AG09319 (cell line): Measurements from ENCODE around the gene FLYWCH2.
A peak's percentile ranks its signal among the peaks of the same experiment; 100 is the strongest.

Experiments used
- DNase-seq: peaks from one replicate; pipeline ENCODE4 v3.0.0-alpha.2; 2010; ENCODE audit warnings: low read depth; ENCODE audit errors: extremely low read depth
- CTCF ChIP-seq: IDR thresholded peaks from 2 replicates; pipeline ENCODE4 v1.5.1; 2011; ENCODE audit warnings: low read depth, mild to moderate bottlenecking, inconsistent platforms, low read length, moderate library complexity

FLYWCH2 gene

GRCh38 chr16:2846511-2847310 lies 36.3 kb upstream of the FLYWCH2 start:
- no peak for DNase-seq
- TF ChIP-seq CTCF: no peak

DNA sequence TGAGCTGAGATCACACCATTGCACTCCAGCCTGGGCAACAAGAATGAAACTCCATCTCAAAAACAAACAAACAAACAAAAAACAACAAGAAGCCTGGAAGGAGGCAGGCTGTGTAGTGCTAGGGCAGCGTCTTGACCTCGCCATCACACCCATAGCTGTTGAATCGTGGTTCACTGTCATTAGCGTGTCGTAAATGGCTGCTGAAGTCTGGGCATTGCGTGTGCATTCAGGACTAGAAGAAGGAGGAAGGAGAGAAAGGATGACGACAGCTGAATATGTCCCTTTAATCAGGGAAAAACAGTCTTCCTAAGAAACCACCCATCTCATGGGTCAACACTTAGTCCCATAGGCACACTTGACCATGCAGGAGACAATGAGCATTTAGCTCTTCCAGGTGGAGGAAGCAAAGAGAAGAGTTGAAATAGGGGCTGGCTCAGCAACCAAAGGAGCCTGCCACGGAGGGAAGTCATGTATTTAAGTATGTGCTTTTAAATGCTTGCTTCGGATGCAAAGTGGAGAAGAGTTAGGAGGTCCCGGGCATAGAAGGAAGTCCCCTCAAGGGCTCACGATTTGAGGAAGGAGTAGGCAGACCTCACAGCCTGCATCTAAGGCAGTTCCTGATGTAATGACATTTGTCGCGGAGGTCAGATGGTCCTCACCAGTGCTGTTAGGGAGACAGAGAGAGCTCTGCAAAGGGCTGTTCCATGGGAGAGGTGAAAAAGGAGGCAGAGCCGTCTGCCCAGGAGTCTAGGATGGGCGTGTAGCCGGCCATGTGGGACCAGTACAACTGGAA lies 33.9 kb upstream of the FLYWCH2 start:
- DNase-seq: no peak
- TF ChIP-seq CTCF: no peak

GRCh38 chr16:2852003-2852730 lies 30.8 kb upstream of the FLYWCH2 start:
- TF ChIP-seq CTCF: no peak
- DNase-seq: no peak

DNA sequence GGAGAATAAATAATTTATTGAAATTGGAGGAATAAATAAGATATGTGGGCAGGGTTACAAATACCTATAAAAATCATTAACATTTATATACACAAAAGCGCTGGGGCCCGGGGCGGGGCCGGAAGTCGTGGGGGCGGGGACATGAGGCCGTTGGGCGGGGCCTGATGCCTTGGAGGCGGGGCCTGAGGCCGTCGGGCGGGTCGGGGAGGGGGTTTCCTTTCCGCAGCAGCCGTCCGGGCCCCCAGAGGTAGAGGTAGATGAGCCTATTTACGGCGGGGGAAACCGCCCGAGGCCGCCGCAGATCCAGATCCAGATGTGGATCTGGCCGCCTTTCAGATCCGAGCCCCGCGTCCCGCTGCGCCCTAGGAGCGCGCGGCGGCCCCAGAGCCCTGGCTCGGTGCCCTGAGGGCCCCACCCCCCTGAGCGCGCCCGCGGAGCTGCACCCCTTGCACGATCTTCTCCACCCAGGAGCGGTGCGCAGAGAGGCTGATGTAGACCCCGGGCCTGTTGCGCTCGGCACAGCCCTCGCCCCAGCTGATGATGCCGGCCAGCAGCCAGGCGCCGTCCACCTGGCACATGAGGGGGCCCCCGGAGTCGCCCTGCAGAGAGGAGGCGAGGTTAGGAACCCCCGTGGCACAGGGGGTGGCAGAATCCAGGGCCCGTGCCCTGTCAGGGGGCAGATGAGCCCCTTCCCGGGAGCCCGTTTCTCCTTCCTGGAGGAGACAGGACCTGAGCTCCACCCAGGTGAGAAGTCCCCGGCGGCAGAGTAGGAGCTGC lies 30.1 kb upstream of the FLYWCH2 start:
- no peak for DNase-seq

DNA sequence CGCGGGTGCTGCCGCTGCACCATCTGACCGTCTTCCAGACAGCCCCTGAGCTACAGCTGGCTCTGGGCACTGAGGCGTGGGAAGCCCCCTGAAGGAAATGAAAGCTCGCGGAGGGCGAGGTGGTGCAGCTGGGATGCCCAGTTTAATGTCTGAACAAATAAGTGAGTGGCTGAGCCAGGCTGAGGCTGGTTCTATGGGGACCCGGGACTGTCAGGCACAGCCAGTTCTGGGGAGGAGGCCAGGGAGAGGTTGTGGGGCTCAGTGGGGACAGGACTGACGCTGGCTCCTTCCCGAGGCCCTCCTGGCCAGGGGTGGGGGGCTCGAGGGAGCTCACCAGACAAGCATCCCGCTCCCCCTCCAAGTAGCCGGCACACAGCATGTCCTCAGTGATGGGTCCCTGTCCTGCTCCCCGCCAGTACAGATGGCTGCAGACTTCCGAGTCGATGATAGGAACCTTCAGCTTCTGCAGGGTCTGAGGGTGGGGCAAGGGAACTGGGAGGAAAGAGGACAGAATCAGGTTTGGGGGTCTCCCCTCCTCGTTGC lies 29.4 kb upstream of the FLYWCH2 start:
- TF ChIP-seq CTCF: no peak

More for the DNA sequence above, 30.1 kb upstream of the FLYWCH2 start:
- no peak for TF ChIP-seq CTCF

DNA sequence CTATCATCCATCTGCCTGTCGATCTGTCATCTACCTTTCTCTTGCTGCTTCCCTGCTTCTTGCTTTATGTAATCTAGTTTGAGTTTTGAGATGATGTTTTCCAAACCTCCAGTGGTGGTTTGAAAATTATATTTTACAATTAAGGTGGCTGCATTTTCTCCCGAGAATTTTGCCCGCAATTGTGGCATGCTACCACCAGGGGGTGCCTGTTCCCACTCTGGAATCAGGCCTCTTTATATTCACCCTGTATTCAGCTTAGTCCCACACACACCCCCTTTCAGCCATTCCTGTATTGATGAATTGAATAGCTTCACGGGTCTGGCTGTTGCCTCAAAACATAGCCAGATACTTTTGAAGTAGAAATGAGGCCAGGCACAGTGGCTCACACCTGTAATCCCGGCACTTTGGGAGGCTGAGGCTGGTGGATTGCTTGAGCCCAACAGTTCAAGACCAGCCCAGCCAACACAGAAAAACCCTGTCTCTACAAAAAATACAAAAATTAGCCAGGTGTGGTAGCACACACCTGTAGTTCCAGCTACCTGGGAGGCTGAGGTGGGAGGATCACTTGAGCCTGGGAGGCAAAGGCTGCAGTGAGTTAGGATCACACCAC lies 28.2 kb upstream of the FLYWCH2 start:
- no peak for DNase-seq
- peak; percentile 31 for TF ChIP-seq CTCF

More for the DNA sequence above, 29.4 kb upstream of the FLYWCH2 start:
- DNase-seq: no peak
